Measurements from ENCODE around the gene LPP. TPM values are rescaled to one million over a fixed set of nuclear protein-coding genes. Genes with fewer than 3 reads are reported as not detected.

LPP gene
- polyA plus RNA-seq, 3 donors: 14.1 to 23.2 (median 15.3) TPM

GRCh38 chr3:188760408-188760807 is 606.5 kb downstream of the LPP start:
- no peak overlapping the region for H3K4me3 Mint-ChIP-seq
- Histone ChIP-seq H3K27me3 (ENCODE audit: control insufficient read depth in 2 of 2, insufficient read depth in 2 of 2, low read length in 2 of 2) (no peaks in the 10 kb centered on the region), H3K9me3 (replicated peaks in 1 of 2; ENCODE audit: control insufficient read depth in 1 of 2, insufficient read depth in 1 of 2, low read length in 2 of 2) (no peaks in the 10 kb centered on the region), H3K9ac (ENCODE audit: insufficient read depth, low read length, poor library complexity, severe bottlenecking) (no peak overlapping the region), H3K79me2 (ENCODE audit: insufficient read depth, low read length) (no peaks in the 10 kb centered on the region), H2AFZ (ENCODE audit: insufficient read depth, low read depth, low read length, poor library complexity, severe bottlenecking) (no peak overlapping the region), H3K4me1 (ENCODE audit: control insufficient read depth in 1 of 2, insufficient read depth in 2 of 2, low read length in 2 of 2) (peaks cover 0 to 4% of the 10 kb centered on the region in 2 donors), H3K4me3 (replicated peaks in 1 of 3; ENCODE audit: low read depth in 2 of 3, low read length in 3 of 3) (no peak overlapping the region), H4K20me1 (ENCODE audit: insufficient read depth, low read length) (no peaks in the 10 kb centered on the region), H3K27ac (ENCODE audit: low read depth in 1 of 2, low read length in 2 of 2) (no peak overlapping the region), H3K36me3 (replicated peaks in 1 of 2; ENCODE audit: control insufficient read depth in 1 of 2, insufficient read depth in 2 of 2, low read length in 2 of 2) (peaks cover 0 to 12% of the 10 kb centered on the region in 2 donors), H3K4me2 (replicated peaks; ENCODE audit: extremely low read depth, low read length, poor library complexity, severe bottlenecking) (no peak overlapping the region)
- WGBS (ENCODE audit: insufficient coverage): no CpG with 5 or more reads among the region's 3 CpGs
- no peaks in the 10 kb centered on the region for H3K9me3 Mint-ChIP-seq
- H3K27me3 Mint-ChIP-seq (ENCODE audit: low read depth in 3 of 3): peaks cover 0 to 3% (median 0%) of the 10 kb centered on the region in 3 donors
- DNase-seq: no peak
- peaks cover 0 to 23% of the 10 kb centered on the region in 2 donors for H3K36me3 Mint-ChIP-seq
- no peak for TF ChIP-seq CTCF (IDR thresholded peaks at IDR 0.05)
- H3K27ac Mint-ChIP-seq: no peak overlapping the region
- intact Hi-C loops (cut with micrococcal nuclease): no loop called here
- H3K4me1 Mint-ChIP-seq: peaks cover 15% of the 10 kb centered on the region

- H3K27me3 ChIP-seq (ENCODE audit: control insufficient read depth in 2 of 2, insufficient read depth in 2 of 2, low read length in 2 of 2): no peaks in the 10 kb centered on the region
- Mint-ChIP-seq H3K27me3 (ENCODE audit: low read depth in 3 of 3) (no peaks in the 10 kb centered on the region), H3K9me3 (no peaks in the 10 kb centered on the region), H3K36me3 (peaks cover 5 to 23% of the 10 kb centered on the region in 2 donors), H3K27ac (no peak overlapping the region), H3K4me1 (peaks cover 13% of the 10 kb centered on the region), H3K4me3 (no peak overlapping the region)
- H3K4me2 ChIP-seq (replicated peaks; ENCODE audit: extremely low read depth, low read length, poor library complexity, severe bottlenecking): no peak overlapping the region
- no peaks in the 10 kb centered on the region for H3K79me2 ChIP-seq (ENCODE audit: insufficient read depth, low read length)
- no peak overlapping the region for H3K4me3 ChIP-seq (replicated peaks in 1 of 3; ENCODE audit: low read depth in 2 of 3, low read length in 3 of 3)
- H3K27ac ChIP-seq (ENCODE audit: low read depth in 1 of 2, low read length in 2 of 2): no peak overlapping the region
- DNase-seq: no peak
- peaks cover 0 to 12% of the 10 kb centered on the region in 2 donors for H3K36me3 ChIP-seq (replicated peaks in 1 of 2; ENCODE audit: control insufficient read depth in 1 of 2, insufficient read depth in 2 of 2, low read length in 2 of 2)
- no peaks in the 10 kb centered on the region for H3K9me3 ChIP-seq (replicated peaks in 1 of 2; ENCODE audit: control insufficient read depth in 1 of 2, insufficient read depth in 1 of 2, low read length in 2 of 2)
- H3K4me1 ChIP-seq (ENCODE audit: control insufficient read depth in 1 of 2, insufficient read depth in 2 of 2, low read length in 2 of 2): peaks cover 0 to 4% of the 10 kb centered on the region in 2 donors
- H3K9ac ChIP-seq (ENCODE audit: insufficient read depth, low read length, poor library complexity, severe bottlenecking): no peak overlapping the region
- 100% methylated on average over 1 of the region's 6 CpGs for WGBS (ENCODE audit: insufficient coverage)
- H2AFZ ChIP-seq (ENCODE audit: insufficient read depth, low read depth, low read length, poor library complexity, severe bottlenecking): no peak overlapping the region
- no peaks in the 10 kb centered on the region for H4K20me1 ChIP-seq (ENCODE audit: insufficient read depth, low read length)
- intact Hi-C loops (cut with micrococcal nuclease): no loop called here
- TF ChIP-seq CTCF (IDR thresholded peaks at IDR 0.05): no peak
Observed at GRCh38 chr3:188761439-188761838, 607.5 kb downstream of the LPP start.

Measured in CD14-positive monocyte (primary cell).